ENCODE data around the gene MIEF1. TPM values are rescaled to one million over a fixed set of nuclear protein-coding genes. Genes with fewer than 3 reads are reported as not detected.
A peak's percentile ranks its signal among the peaks of the same experiment; 100 is the strongest.

MIEF1 gene
- total RNA-seq, 2 donors from 2014 or later: 24.0 to 38.6 TPM

GRCh38 chr22:39558254-39558727 lies 56.2 kb downstream of the MIEF1 start:
- Histone ChIP-seq H3K27ac (no peak overlapping the region), H3K9me3 (no peaks in the 10 kb centered on the region), H3K27me3 (replicated peaks; ENCODE audit: insufficient read depth) (no peaks in the 10 kb centered on the region), H3K4me1 (replicated peaks) (no peaks in the 10 kb centered on the region), H3K36me3 (no peaks in the 10 kb centered on the region), H3K4me3 (peak overlapping the region; percentile 22 to 32)
- WGBS: 10% methylated on average over 33 of the region's 34 CpGs
- no peak for DNase-seq (ENCODE audit: low spot score)
- no peak for TF ChIP-seq POLR2AphosphoS5 (IDR thresholded peaks at IDR 0.05)
- no peak for TF ChIP-seq POLR2A (IDR thresholded peaks at IDR 0.05)
- no peak for TF ChIP-seq CTCF (IDR thresholded peaks at IDR 0.05)
- intact Hi-C loops (cut with DNase I): loop anchor here (5.0 kb wide), 1 partner anchor 464 kb away; no protein-coding TSS in a partner anchor

GRCh38 chr22:39558950-39559349 lies 56.9 kb downstream of the MIEF1 start:
- no peak for TF ChIP-seq CTCF (IDR thresholded peaks at IDR 0.05)
- TF ChIP-seq POLR2A (IDR thresholded peaks at IDR 0.05): no peak
- no peak for TF ChIP-seq POLR2AphosphoS5 (IDR thresholded peaks at IDR 0.05)
- H3K4me1 ChIP-seq (replicated peaks): no peaks in the 10 kb centered on the region
- no peak overlapping the region for H3K4me3 ChIP-seq
- no peaks in the 10 kb centered on the region for H3K36me3 ChIP-seq
- intact Hi-C loops (cut with DNase I): loop anchor here (5.0 kb wide), 1 partner anchor 463 kb away; no protein-coding TSS in a partner anchor
- no peak for DNase-seq (ENCODE audit: low spot score)
- 83% methylated on average over 13 of the region's 14 CpGs for WGBS
- H3K27me3 ChIP-seq (replicated peaks; ENCODE audit: insufficient read depth): no peaks in the 10 kb centered on the region
- no peak overlapping the region for H3K27ac ChIP-seq
- no peaks in the 10 kb centered on the region for H3K9me3 ChIP-seq

- intact Hi-C loops (cut with DNase I): loop anchor here (5.0 kb wide), 1 partner anchor 463 kb away; no protein-coding TSS in a partner anchor
- no peak for DNase-seq (ENCODE audit: low spot score)
- TF ChIP-seq POLR2A (IDR thresholded peaks at IDR 0.05): no peak
- TF ChIP-seq CTCF (IDR thresholded peaks at IDR 0.05): peak in 3 of 4 experiments; percentile 8 to 10 (median 9)
- TF ChIP-seq POLR2AphosphoS5 (IDR thresholded peaks at IDR 0.05): no peak
- H3K4me3 ChIP-seq: no peak overlapping the region
- WGBS: 65% methylated on average over 11 of the region's 11 CpGs
- H3K4me1 ChIP-seq (replicated peaks): no peaks in the 10 kb centered on the region
- H3K27ac ChIP-seq: no peak overlapping the region
- H3K36me3 ChIP-seq: no peaks in the 10 kb centered on the region
- no peaks in the 10 kb centered on the region for H3K9me3 ChIP-seq
- no peaks in the 10 kb centered on the region for H3K27me3 ChIP-seq (replicated peaks; ENCODE audit: insufficient read depth)
Measured at GRCh38 chr22:39559456-39560105, 57.5 kb downstream of the MIEF1 start.

- Histone ChIP-seq H3K4me1 (replicated peaks) (no peaks in the 10 kb centered on the region), H3K36me3 (no peaks in the 10 kb centered on the region), H3K9me3 (no peaks in the 10 kb centered on the region), H3K4me3 (no peak overlapping the region), H3K27ac (no peak overlapping the region), H3K27me3 (replicated peaks; ENCODE audit: insufficient read depth) (no peaks in the 10 kb centered on the region)
- WGBS: 48% methylated on average over 6 of the region's 6 CpGs
- intact Hi-C loops (cut with DNase I): no loop called here
- TF ChIP-seq POLR2A (IDR thresholded peaks at IDR 0.05) (no peak), POLR2AphosphoS5 (IDR thresholded peaks at IDR 0.05) (no peak), CTCF (IDR thresholded peaks at IDR 0.05) (no peak)
- DNase-seq (ENCODE audit: low spot score): no peak
Measured at GRCh38 chr22:39560127-39560526, 58.0 kb downstream of the MIEF1 start.

All from prostate gland (tissue), 2 donors.